K562 (cell line): Measurements from ENCODE around the gene ZNF837. TPM values are rescaled to one million over a fixed set of nuclear protein-coding genes. Genes with fewer than 3 reads are reported as not detected.

ENCODE experiments used
- ATAC-seq: fragments of 200-7000 bp; cut with Tn5 transposase; 3 replicates; pipeline ENCODE4 v1.9.1; 2020; ENCODE audit warnings: moderate library complexity
- BruUV-seq: library from RNA; stranded (reverse); fragments of 400-500 nt; replicated peaks from 2 replicates; lab custom pipeline; 2021; lab: Mats Ljungman, UMichigan
- CTCF ChIA-PET: fragments of 300-600 bp; formaldehyde crosslinking; extraction: SDS; loops from one replicate; lab custom pipeline; 2021; ENCODE audit warnings: low intra/inter-chr PET ratio; lab: Yijun Ruan, JAX
- POLR2A ChIA-PET: fragments of 300-600, 350-650 bp; sonication (Branson Sonifier 250); formaldehyde crosslinking; extraction: SDS; loops from one replicate; lab custom pipeline; 2021; ENCODE audit warnings: antibody characterized with exemption, inconsistent platforms; lab: Yijun Ruan, JAX
- DNase-seq, 4 experiments: peaks; one replicate each; pipeline versions ENCODE4 v3.0.0 to v3.0.0-alpha.2; 2011 to 2018; ENCODE audit warnings: low spot score in 3 of 4, mixed read lengths in 3 of 4; ENCODE audit errors: extremely low read depth in 1 of 4
- FAIRE-seq: peaks from 2 replicates; lab custom pipeline; 2011; peaks lifted over from hg19 to GRCh38; lab: Jason Lieb, UNC
- H2AFZ ChIP-seq: 2 replicates; pipeline ENCODE4 v1.6.0; 2011; ENCODE audit warnings: low read depth, low read length, control low read depth, inconsistent platforms
- H3K27ac ChIP-seq: fragments of 200-600 bp; 3 replicates; pipeline ENCODE4 v1.8.0; 2011; ENCODE audit warnings: low read depth, mild to moderate bottlenecking, control low read depth, inconsistent platforms, low read length, moderate library complexity, mixed read lengths; ENCODE audit errors: extremely low read depth
- H3K27me3 ChIP-seq, 2 experiments: fragments of 300-600 bp in 1 of 2; 2 replicates in 1 of 2; 3 replicates in 1 of 2; pipeline versions ENCODE4 v1.6.0 to v1.8.0; 2011; ENCODE audit warnings: inconsistent platforms in 2 of 2, low read length in 2 of 2, mild to moderate bottlenecking in 1 of 2, mixed read lengths in 1 of 2, moderate library complexity in 1 of 2; ENCODE audit not compliant: control insufficient read depth in 2 of 2, insufficient read depth in 2 of 2
- H3K36me3 ChIP-seq: fragments of 300-600 bp; 3 replicates; pipeline ENCODE4 v1.8.0; 2011; ENCODE audit warnings: mild to moderate bottlenecking, low read length, inconsistent platforms; ENCODE audit not compliant: control insufficient read depth, insufficient read depth
- H3K4me1 ChIP-seq, 2 experiments: fragments of 200-600 bp in 1 of 2; replicated peaks in 1 of 2; 2 replicates in 1 of 2; 3 replicates in 1 of 2; pipeline versions ENCODE4 v1.5.1 to v1.8.0; 2011; ENCODE audit warnings: inconsistent platforms in 2 of 2, low read length in 2 of 2, mild to moderate bottlenecking in 1 of 2, mixed read lengths in 1 of 2, moderate library complexity in 1 of 2; ENCODE audit not compliant: control insufficient read depth in 2 of 2, insufficient read depth in 2 of 2
- H3K4me2 ChIP-seq: 2 replicates; pipeline ENCODE4 v1.6.1; 2011; ENCODE audit warnings: low read length, control low read depth, inconsistent platforms, mixed read lengths; ENCODE audit not compliant: insufficient read depth
- H3K4me3 ChIP-seq: fragments of 200-600 bp; sonication (generic), shearing (Covaris generic); 2 replicates; pipeline ENCODE4 v1.5.1; 2016; ENCODE audit warnings: control low read depth, inconsistent platforms
- H3K79me2 ChIP-seq: fragments of 200-600 bp; 3 replicates; pipeline ENCODE4 v1.8.0; 2011; ENCODE audit warnings: low read length, inconsistent platforms; ENCODE audit not compliant: control insufficient read depth, insufficient read depth
- H3K9ac ChIP-seq, 2 experiments: 2 replicates each; pipeline versions ENCODE4 v1.6.0 to v1.6.1; 2011; ENCODE audit warnings: low read depth in 2 of 2, low read length in 2 of 2, control low read depth in 1 of 2, inconsistent platforms in 1 of 2, mild to moderate bottlenecking in 1 of 2, mixed read lengths in 1 of 2; ENCODE audit not compliant: insufficient read depth in 1 of 2
- H3K9me1 ChIP-seq: one replicate; pipeline ENCODE4 v1.6.0; 2011; ENCODE audit warnings: inconsistent platforms, mild to moderate bottlenecking, low read length, moderate library complexity; ENCODE audit not compliant: control insufficient read depth, insufficient read depth
- H3K9me3 ChIP-seq: replicated peaks from 2 replicates; pipeline ENCODE4 v1.5.1; 2011; ENCODE audit warnings: low read depth, low read length, inconsistent platforms; ENCODE audit not compliant: control insufficient read depth, insufficient read depth
- H4K20me1 ChIP-seq: replicated peaks from 2 replicates; pipeline ENCODE4 v1.6.1; 2011; ENCODE audit warnings: low read length, inconsistent platforms, mixed read lengths; ENCODE audit not compliant: control insufficient read depth, insufficient read depth
- BCL6 ChIP-seq: fragments of 250-450 bp; sonication (Bioruptor Pico); IDR thresholded peaks from 2 replicates; pipeline ENCODE4 v1.4.0; 2020
- CREB1 ChIP-seq, 2 experiments: sonication (generic) in 1 of 2; formaldehyde crosslinking in 1 of 2; IDR thresholded peaks; 2 replicates each; pipeline versions ENCODE4 v1.6.1 to v1.8.0; 2012 to 2022; ENCODE audit warnings: inconsistent platforms in 1 of 2, mild to moderate bottlenecking in 1 of 2, missing genetic modification reagents in 1 of 2, moderate library complexity in 1 of 2
- CTCF ChIP-seq, 3 experiments: IDR thresholded peaks in 2 of 3; conservative IDR thresholded peaks in 1 of 3; 2 replicates each; pipeline ENCODE4 v1.5.1; 2011 to 2012; ENCODE audit warnings: low read length in 3 of 3, mild to moderate bottlenecking in 3 of 3, control low read depth in 2 of 3, improper control_type of control experiment in 1 of 3, inconsistent platforms in 1 of 3, low read depth in 1 of 3, mixed read lengths in 1 of 3, moderate library complexity in 1 of 3; ENCODE audit not compliant: insufficient read depth in 2 of 3
- ELF4 ChIP-seq: fragments of 450-650 bp; formaldehyde crosslinking; IDR thresholded peaks from 2 replicates; pipeline ENCODE4 v1.4.0; 2022; ENCODE audit warnings: missing genetic modification characterization
- LEF1 ChIP-seq: fragments of 450-650 bp; IDR thresholded peaks from 2 replicates; pipeline ENCODE4 v1.6.1; 2016; ENCODE audit warnings: mild to moderate bottlenecking
- MCM7 ChIP-seq, 2 experiments: fragments of 450-650 bp; IDR thresholded peaks; 2 replicates each; pipeline ENCODE4 v1.6.1; 2016 to 2018
- MYC ChIP-seq, 2 experiments: fragments of 250-450 bp in 1 of 2; sonication (Bioruptor Pico) in 1 of 2; IDR thresholded peaks; 2 replicates each; pipeline versions ENCODE4 v1.5.1 to v1.6.1; 2012 to 2021; ENCODE audit warnings: low read depth in 2 of 2, borderline replicate concordance in 1 of 2, improper control_type of control experiment in 1 of 2, low read length in 1 of 2, mild to moderate bottlenecking in 1 of 2, moderate library complexity in 1 of 2
- NELFE ChIP-seq: IDR thresholded peaks from 2 replicates; pipeline ENCODE4 v1.6.1; 2011; ENCODE audit warnings: mild to moderate bottlenecking; ENCODE audit not compliant: insufficient read depth, insufficient read length
- SUPT5H ChIP-seq: fragments of 450-650 bp; IDR thresholded peaks from 2 replicates; pipeline ENCODE4 v1.6.1; 2016
- ZBTB5 ChIP-seq: fragments of 450-650 bp; IDR thresholded peaks from 2 replicates; pipeline ENCODE4 v1.6.1; 2017; ENCODE audit warnings: antibody characterized with exemption
- ZNF561 ChIP-seq: fragments of 450-650 bp; formaldehyde crosslinking; conservative IDR thresholded peaks from 2 replicates; pipeline ENCODE4 v1.4.0; 2020; ENCODE audit warnings: mild to moderate bottlenecking, moderate library complexity
- ZNF780A ChIP-seq: fragments of 250-450 bp; sonication (Bioruptor Pico); IDR thresholded peaks from 2 replicates; pipeline ENCODE4 v1.5.0; 2021; ENCODE audit warnings: mild to moderate bottlenecking
- whole genome bisulfite sequencing: fragments of 100-300 bp; shearing (Covaris generic); methylation state at CpG from one replicate; pipeline ENCODE4 v1.1.6; 2016; ENCODE audit warnings: low coverage, mixed read lengths; ENCODE audit not compliant: insufficient coverage; ENCODE audit errors: missing lambda C conversion rate; 5-methylcytosine and 5-hydroxymethylcytosine counted together
- in situ Hi-C: fragments of 300-500 bp; cut with MboI; formaldehyde crosslinking; loops from 4 replicates; pipeline ENCODE4 v1.15.0; 2018; ENCODE audit warnings: inconsistent platforms, mixed read lengths
- intact Hi-C: fragments of 100-400 bp; cut with micrococcal nuclease; formaldehyde crosslinking; loops from 2 replicates; pipeline ENCODE4 v1.14.2; 2022
- polyA plus RNA-seq, 8 experiments: library from polyadenylated mRNA; depleted of rRNA in 4 of 8; stranded (reverse) in 5 of 8; unstranded in 3 of 8; fragments of >200 nt; fragmentation: Nextera tagmentation in 2 of 8; fragmentation: Illumina TruSeq in 1 of 8; extraction: Ambion mirVana in 2 of 8; extraction: Trizol in 1 of 8; gene quantifications; 2 replicates each; pipeline versions ENCODE4 v1.2.1 to v1.2.3, GENCODE V29; 2011 to 2014; ENCODE audit warnings: inconsistent platforms in 1 of 8, missing spikeins in 1 of 8
- total RNA-seq, 7 experiments: library from RNA; depleted of rRNA in 6 of 7; stranded (reverse); fragments of >200 nt in 6 of 7; fragmentation: Illumina TruSeq in 2 of 7; extraction: Trizol in 2 of 7; gene quantifications; 2 replicates each; pipeline versions ENCODE4 v1.2.1 to v1.2.3, GENCODE V29; 2011 to 2021; ENCODE audit warnings: low replicate concordance in 1 of 7

Gene ZNF837
- total and polyA plus RNA-seq, 9 of the 15 experiments (the other 6 are each of a cell fraction or from before 2014, with no cell fraction given) = 0.11 to 2.1 (median 0.57) TPM; not detected in 4

GRCh38 chr19:58328999-58329398 lies 51.8 kb downstream of the ZNF837 start:
- intact Hi-C loops = loop anchor here (5.0 kb wide), 3 partner anchors 78 to 148 kb away; partner anchors contain the start of genes ZNF446, ZNF544 and ZNF584
- CTCF ChIA-PET = no interaction called here
- no peak for TF ChIP-seq ELF4 (CRISPR knock-in tag)
- no peak for TF ChIP-seq MCM7 (IDR thresholded peaks at IDR 0.05)
- no peak for TF ChIP-seq MYC (IDR thresholded peaks at IDR 0.05; ENCODE audit: low read depth, low read length)
- TF ChIP-seq MYC (CRISPR knock-in tag; IDR thresholded peaks at IDR 0.05; ENCODE audit: borderline replicate concordance, low read depth) = no peak
- no peak for TF ChIP-seq CREB1 (IDR thresholded peaks at IDR 0.05)
- TF ChIP-seq CREB1 (CRISPR knock-in tag; IDR thresholded peaks at IDR 0.05) = no peak
- no peak for TF ChIP-seq BCL6 (CRISPR knock-in tag)
- no peak for TF ChIP-seq ZNF561 (CRISPR knock-in tag)
- TF ChIP-seq ZBTB5 = no peak
- no peak for TF ChIP-seq NELFE
- no peak for TF ChIP-seq SUPT5H
- TF ChIP-seq CTCF (IDR thresholded peaks at IDR 0.05 in 2 of 3, conservative IDR thresholded peaks at IDR 0.05 in 1 of 3; ENCODE audit: insufficient read depth in 2 of 3, low read depth in 1 of 3, low read length in 3 of 3) = peak; percentile 66 to 72 (median 70)
- no peak for TF ChIP-seq ZNF780A (CRISPR knock-in tag)
- no peak for TF ChIP-seq LEF1

More at GRCh38 chr19:58328999-58329398, 51.8 kb downstream of the ZNF837 start:
- Histone ChIP-seq H3K36me3 (no peaks in the 10 kb centered on the region), H3K4me2 (0 out of 2 replicates have a peak overlapping the region, but pooled peaks have one; percentile 13), H3K27me3 (no peaks in the 10 kb centered on the region), H3K4me1 (peaks cover 22 to 34% of the 10 kb centered on the region in 2 experiments; a peak in 4 of 5 replicates), H3K4me3 (no peak overlapping the region), H3K27ac (no peak overlapping the region; the same call in 2 of the 3 replicates), H3K9ac (peak overlapping the region in 1 of 2 experiments; percentile 4; a peak in 1 of 4 replicates), H3K79me2 (peaks cover 49% of the 10 kb centered on the region), H3K9me1 (peaks cover 2% of the 10 kb centered on the region), H2AFZ (no peak overlapping the region), H3K9me3 (no peaks in the 10 kb centered on the region), H4K20me1 (peaks cover 4% of the 10 kb centered on the region; the same call in 1 of the 2 replicates)
- in situ Hi-C loops = no loop called here
- ATAC-seq = no peak
- POLR2A ChIA-PET = interaction anchor here (0.7 to 1.1 kb wide), 3 partner anchors 50 to 156 kb away, joined by 3 to 4 read pairs (median 3); partner anchors contain the start of gene ZNF8
- DNase-seq = peak; percentile 25 to 71 (median 38)
- no peak for FAIRE-seq
- no TSS peak for BruUV-seq
- WGBS = 36% methylated on average over 10 of the region's 10 CpGs
